PC-3 (cell line): Measurements from ENCODE around the gene HECW1.

Experiments used
- CTCF ChIP-seq: fragments of 300-600 bp; sonication (generic); conservative IDR thresholded peaks from 2 replicates; pipeline ENCODE4 v1.5.1; 2017; ENCODE audit warnings: antibody characterized with exemption, low read depth, mild to moderate bottlenecking, low read length
- EZH2phosphoT487 ChIP-seq: fragments of 300-600 bp; sonication (generic); IDR thresholded peaks from 2 replicates; pipeline ENCODE4 v1.6.1; 2018; ENCODE audit warnings: mild to moderate bottlenecking, antibody characterized with exemption, low read length, borderline replicate concordance

- TF ChIP-seq CTCF (no peak), EZH2phosphoT487 (no peak)
These were observed 375.3 kb downstream of the HECW1 start for GRCh38 chr7:43487731-43488073.
